Right lobe of liver (tissue), 6 donors: ENCODE measurements around the gene NT5DC1. TPM values are rescaled to one million over a fixed set of nuclear protein-coding genes. Genes with fewer than 3 reads are reported as not detected.

Experiments used
- ATAC-seq, 4 donors: fragments of 200-7000 bp; cut with Tn5 transposase; one replicate each; pipeline ENCODE4 v1.9.1; 2020; ENCODE audit warnings: mild to moderate bottlenecking in 4 of 4, moderate library complexity in 4 of 4
- DNase-seq, 3 donors: peaks; one replicate each; pipeline ENCODE4 v3.0.0-alpha.2; 2020
- H3K27ac ChIP-seq, 3 donors: fragments of 200-600 bp; one replicate each; pipeline ENCODE4 v1.8.0; 2022
- H3K27me3 ChIP-seq, 2 donors: fragments of 200-600 bp; one replicate each; pipeline ENCODE4 v1.8.0; 2022
- H3K36me3 ChIP-seq, 4 donors: fragments of 200-600 bp; sonication (generic) in 1 of 4; one replicate each; pipeline versions ENCODE4 v1.5.1 to v1.8.0; 2017 to 2022; ENCODE audit warnings: control low read depth in 1 of 4
- H3K4me1 ChIP-seq, 4 donors: fragments of 200-600 bp; sonication (generic) in 1 of 4; one replicate each; pipeline versions ENCODE4 v1.5.1 to v1.8.0; 2017 to 2022; ENCODE audit warnings: control low read depth in 1 of 4
- H3K4me3 ChIP-seq, 3 donors: fragments of 200-600 bp; one replicate each; pipeline ENCODE4 v1.8.0; 2022
- H3K9me3 ChIP-seq, 4 donors: fragments of 200-600 bp; sonication (generic) in 1 of 4; one replicate each; pipeline versions ENCODE4 v1.5.1 to v1.8.0; 2017 to 2022; ENCODE audit warnings: control low read depth in 1 of 4
- CTCF ChIP-seq, 4 donors: fragments of 200-600 bp in 3 of 4; fragments of 450-650 bp in 1 of 4; IDR thresholded peaks; one replicate each; pipeline versions ENCODE4 v1.5.1 to v1.8.0; 2016 to 2022; ENCODE audit warnings: antibody characterized with exemption in 4 of 4, mild to moderate bottlenecking in 2 of 4
- POLR2A ChIP-seq: fragments of 450-650 bp; IDR thresholded peaks from one replicate; pipeline ENCODE4 v1.6.1; 2017; ENCODE audit warnings: antibody characterized with exemption, mild to moderate bottlenecking
- WGBS: methylation state at CpG from one replicate; pipeline ENCODE4 v1.1.6; 2018; ENCODE audit warnings: low coverage, low lambda C conversion rate; ENCODE audit not compliant: insufficient coverage; ENCODE audit errors: missing lambda C conversion rate; 5-methylcytosine and 5-hydroxymethylcytosine counted together
- intact Hi-C, 2 donors: fragments of 100-400 bp; cut with DNase I; formaldehyde crosslinking; loops; one replicate each; pipeline versions ENCODE4 v1.11.2 to v1.14.1; 2022
- total RNA-seq, 6 experiments: library from RNA; depleted of rRNA in 2 of 6; stranded (reverse); fragments of >200 nt in 2 of 6; fragmentation: NEBNext Ultra II Directional in 3 of 6; extraction: Animal tissue kit (Norgen Biotek cat#: 25700) in 3 of 6; gene quantifications; one replicate each; pipeline versions ENCODE4 v1.1.0 to v1.2.4, GENCODE V29; 2016 to 2023
- donor health status: DM: no; HTN: yes; CAD: no.
- donor health status: DM: no; HTN: no; CAD: no.
- donor health status: DM: no; HTN: no; CAD: no.
- donor health status: DM: no; HTN: yes; CAD: no.
- donor health status: DM: no; HTN: yes; CAD: no.

NT5DC1 gene
- total RNA-seq, 6 experiments from 2014 or later = 8.5 to 49.1 (median 34.8) TPM

DNA sequence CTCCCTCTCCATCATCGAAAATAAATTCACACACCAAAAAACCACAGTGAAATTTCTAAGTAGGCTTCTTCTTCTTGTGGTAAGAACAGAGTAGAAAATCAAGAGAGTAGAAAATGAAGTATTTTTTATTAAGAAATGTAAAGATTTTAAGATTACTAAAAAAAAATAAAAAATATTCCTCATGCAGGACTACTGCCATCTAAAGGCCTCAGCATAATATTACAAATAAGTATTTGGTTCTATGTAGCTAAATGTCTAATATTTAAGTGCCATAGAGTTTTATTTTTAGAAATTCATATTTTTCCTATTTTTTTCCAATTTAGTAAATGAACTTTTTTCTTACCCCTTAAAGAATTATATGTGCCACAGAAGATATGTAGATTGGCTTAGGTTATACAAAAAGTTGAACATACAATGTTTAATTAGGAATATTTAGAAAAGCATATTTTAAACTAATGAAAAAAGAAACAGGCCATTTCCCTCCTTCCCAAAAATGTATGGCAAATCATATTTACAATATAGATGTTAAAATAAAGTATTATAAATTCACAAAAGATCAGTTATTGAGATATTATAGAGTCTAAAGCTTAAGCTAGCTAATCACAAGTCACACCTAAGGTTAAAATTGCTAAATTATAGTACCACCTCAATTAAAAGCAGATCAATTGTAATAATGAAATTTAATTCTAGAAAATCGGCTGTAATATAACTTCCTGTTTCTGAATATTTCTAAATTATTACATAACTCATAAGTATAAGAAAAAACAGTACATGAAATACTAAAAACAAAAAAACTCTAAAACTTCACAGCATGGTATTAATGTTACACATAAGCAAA is 3.5 kb upstream of the NT5DC1 start:
- Histone ChIP-seq H3K36me3 (no peaks in the 10 kb centered on the region), H3K4me3 (no peak overlapping the region), H3K4me1 (peaks cover 3 to 37% (median 17%) of the 10 kb centered on the region in 4 donors), H3K27ac (no peak overlapping the region), H3K9me3 (no peaks in the 10 kb centered on the region), H3K27me3 (no peaks in the 10 kb centered on the region)
- WGBS = 31% methylated on average over 2 of the region's 2 CpGs
- DNase-seq = no peak
- TF ChIP-seq POLR2A (no peak), CTCF (IDR thresholded peaks at IDR 0.05) (peak; percentile 47 to 72 (median 67))
- no peak for ATAC-seq
- intact Hi-C loops = loop anchor here in 1 of 2 donors (5.0 kb wide), 1 partner anchor 85 kb away; no protein-coding TSS in a partner anchor

DNA sequence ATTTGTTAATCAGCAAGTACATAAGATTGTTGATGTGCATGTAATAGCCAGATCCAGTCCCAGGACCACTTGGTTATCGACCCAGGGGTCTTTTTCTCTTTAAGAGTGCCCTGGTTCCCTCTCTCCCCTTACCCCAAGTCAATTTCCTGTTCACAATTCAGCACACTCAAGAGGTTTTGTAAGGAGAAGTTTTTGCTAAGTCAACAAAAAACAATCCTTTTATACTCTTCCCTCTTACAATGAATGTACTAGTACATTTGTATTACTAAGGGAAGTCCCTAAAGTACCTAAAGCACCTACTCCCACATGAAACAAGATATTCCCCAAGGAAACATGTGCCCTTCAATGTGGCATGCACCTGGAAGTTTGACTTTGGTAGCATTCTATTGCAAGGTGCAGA is 1.6 kb upstream of the NT5DC1 start:
- H3K36me3 ChIP-seq = no peaks in the 10 kb centered on the region
- no peak overlapping the region for H3K4me3 ChIP-seq
- DNase-seq = no peak
- intact Hi-C loops = loop anchor here in 1 of 2 donors (5.0 kb wide), 1 partner anchor 87 kb away; no protein-coding TSS in a partner anchor
- TF ChIP-seq CTCF (IDR thresholded peaks at IDR 0.05) (no peak), POLR2A (no peak)
- H3K27ac ChIP-seq = peak overlapping the region in 1 of 3 donors; percentile 95
- H3K27me3 ChIP-seq = no peaks in the 10 kb centered on the region
- no peak for ATAC-seq
- no peaks in the 10 kb centered on the region for H3K9me3 ChIP-seq
- peaks cover 3 to 53% (median 28%) of the 10 kb centered on the region in 4 donors for H3K4me1 ChIP-seq
- WGBS = 83% methylated on average over 1 of the region's 1 CpG

DNA sequence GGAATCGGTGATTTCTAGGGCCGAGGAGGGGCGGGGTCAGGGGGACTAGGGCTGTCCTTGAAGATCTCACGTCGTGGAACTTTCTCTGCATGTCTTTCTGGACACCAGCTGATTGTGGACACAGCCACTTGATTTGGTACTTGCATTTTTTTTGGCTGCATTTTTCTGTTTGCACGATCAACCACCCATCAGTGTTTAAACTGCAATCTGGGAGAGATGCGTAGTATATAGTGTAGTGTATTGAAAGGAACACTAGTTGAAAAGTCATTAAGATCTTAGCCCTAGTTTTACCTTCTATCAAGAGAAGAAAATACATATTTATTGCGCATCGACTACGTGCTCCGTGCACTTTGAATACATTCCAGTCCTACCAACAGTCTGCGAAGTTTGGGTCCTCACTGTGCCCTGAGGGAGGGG is 657 bp downstream of the NT5DC1 start:
- Histone ChIP-seq H3K4me1 (peaks cover 3 to 60% (median 31%) of the 10 kb centered on the region in 4 donors), H3K36me3 (no peaks in the 10 kb centered on the region), H3K4me3 (peak overlapping the region; percentile 83 to 89 (median 84)), H3K27ac (peak overlapping the region; percentile 95 to 96 (median 95)), H3K27me3 (no peaks in the 10 kb centered on the region), H3K9me3 (no peaks in the 10 kb centered on the region)
- TF ChIP-seq CTCF (IDR thresholded peaks at IDR 0.05) = no peak
- TF ChIP-seq POLR2A = no peak
- intact Hi-C loops = no loop called here
- DNase-seq (no peak), ATAC-seq (no peak)
- WGBS = 1% methylated on average over 12 of the region's 12 CpGs

DNA sequence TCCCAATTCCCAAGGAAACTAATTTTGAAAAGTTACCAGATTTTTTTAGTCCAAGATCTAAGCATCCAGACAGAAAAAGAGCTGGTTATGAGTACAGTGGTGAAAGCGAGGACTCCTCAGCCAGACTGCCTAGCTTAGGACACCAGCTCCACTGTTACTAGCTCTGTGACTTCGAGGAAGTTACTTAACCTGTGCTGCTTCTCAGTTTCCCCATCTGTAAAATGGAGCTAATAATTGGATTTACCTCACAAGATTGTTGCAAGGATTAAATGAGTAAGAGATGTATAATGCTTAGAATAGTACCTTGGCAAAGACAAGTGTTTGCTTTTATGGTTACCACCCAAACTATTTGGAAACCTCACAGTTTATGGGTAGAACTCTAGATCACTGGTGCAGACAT is 1.1 kb downstream of the NT5DC1 start:
- Histone ChIP-seq H3K4me3 (peak overlapping the region; percentile 83 to 89 (median 84)), H3K27ac (peak overlapping the region in 2 of 3 donors; percentile 95 to 96), H3K4me1 (peaks cover 1 to 65% (median 35%) of the 10 kb centered on the region in 4 donors), H3K27me3 (no peaks in the 10 kb centered on the region), H3K9me3 (no peaks in the 10 kb centered on the region), H3K36me3 (no peaks in the 10 kb centered on the region)
- DNase-seq = no peak
- 51% methylated on average over 2 of the region's 2 CpGs for WGBS
- TF ChIP-seq POLR2A = no peak
- no peak for TF ChIP-seq CTCF (IDR thresholded peaks at IDR 0.05)
- no peak for ATAC-seq
- intact Hi-C loops = no loop called here
